ENCODE results near the gene CDV3. TPM values are rescaled to one million over a fixed set of nuclear protein-coding genes. Genes with fewer than 3 reads are reported as not detected.

CDV3 gene
- total and polyA plus RNA-seq, 2 donors (not counting 1 experiment from before 2014, with no cell fraction given): 39.8 to 188 TPM

DNA sequence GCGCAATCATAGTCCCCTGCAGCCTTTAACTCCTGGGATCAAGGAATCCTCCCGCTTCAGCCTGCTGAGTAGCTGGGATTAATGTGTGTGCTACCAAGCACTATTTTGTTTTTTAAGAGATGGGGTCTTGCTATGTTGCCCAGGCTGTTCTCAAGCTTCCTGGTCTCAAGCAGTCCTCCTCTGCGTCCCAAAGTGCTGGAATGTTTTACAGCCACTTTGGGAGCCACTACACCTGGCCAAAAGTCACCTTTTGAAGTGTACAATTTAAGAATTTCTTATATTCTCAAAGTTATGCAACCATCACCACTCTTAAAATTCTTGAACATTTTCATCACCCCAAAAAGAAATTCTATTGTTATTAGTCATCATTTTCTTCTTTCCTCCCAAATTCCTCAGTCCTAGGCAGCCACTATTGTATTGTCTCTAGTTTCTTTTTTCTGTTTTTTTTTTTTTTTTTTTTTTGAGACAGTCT is 17.8 kb downstream of the CDV3 start:
- ATAC-seq (ENCODE audit: low read depth): no peak
- Histone ChIP-seq H3K4me2 (replicated peaks; ENCODE audit: low read depth, low read length, poor library complexity, severe bottlenecking) (no peak overlapping the region), H2AFZ (ENCODE audit: insufficient read depth, low read depth, low read length, poor library complexity, severe bottlenecking) (no peak overlapping the region), H4K20me1 (ENCODE audit: control insufficient read depth, insufficient read depth, low read length, poor library complexity, severe bottlenecking) (no peaks in the 10 kb centered on the region), H3K4me3 (ENCODE audit: control extremely low read depth in 1 of 5, extremely low read depth in 1 of 5, insufficient read depth in 1 of 5, low read depth in 2 of 5, low read length in 4 of 5) (no peak overlapping the region), H3K36me3 (replicated peaks in 1 of 2; ENCODE audit: control extremely low read depth in 1 of 2, control insufficient read depth in 1 of 2, extremely low read depth in 1 of 2, insufficient read depth in 2 of 2, low read length in 1 of 2) (peaks cover 10 to 32% of the 10 kb centered on the region in 2 experiments), H3K4me1 (ENCODE audit: control insufficient read depth in 2 of 2, insufficient read depth in 2 of 2, low read length in 2 of 2) (no peaks in the 10 kb centered on the region), H3K27me3 (replicated peaks in 1 of 4; ENCODE audit: control extremely low read depth in 1 of 4, control insufficient read depth in 3 of 4, insufficient read depth in 4 of 4, low read length in 3 of 4) (no peaks in the 10 kb centered on the region), H3K9ac (ENCODE audit: low read length) (no peak overlapping the region), H3K27ac (ENCODE audit: low read length in 2 of 2) (no peak overlapping the region), H3K9me3 (ENCODE audit: control extremely low read depth in 1 of 3, control insufficient read depth in 2 of 3, insufficient read depth in 1 of 3, low read length in 2 of 3) (no peaks in the 10 kb centered on the region), H3K79me2 (ENCODE audit: control insufficient read depth, insufficient read depth, low read length) (no peaks in the 10 kb centered on the region)
- no peak for DNase-seq
- WGBS (ENCODE audit: insufficient coverage): 100% methylated on average over 3 of the region's 3 CpGs
- Mint-ChIP-seq H3K4me3 (no peak overlapping the region), H3K9me3 (ENCODE audit: insufficient read depth) (no peaks in the 10 kb centered on the region), H3K27ac (no peak overlapping the region), H3K27me3 (no peaks in the 10 kb centered on the region), H3K4me1 (peaks cover 13% of the 10 kb centered on the region)
- no peak for TF ChIP-seq EZH2 (IDR thresholded peaks at IDR 0.05; ENCODE audit: borderline replicate concordance, insufficient read depth, low read depth, low read length, poor library complexity, severe bottlenecking)
- ChIA-PET POLR2A (no interaction called here), CTCF (no interaction called here)
- intact Hi-C loops (cut with micrococcal nuclease): no loop called here

DNA sequence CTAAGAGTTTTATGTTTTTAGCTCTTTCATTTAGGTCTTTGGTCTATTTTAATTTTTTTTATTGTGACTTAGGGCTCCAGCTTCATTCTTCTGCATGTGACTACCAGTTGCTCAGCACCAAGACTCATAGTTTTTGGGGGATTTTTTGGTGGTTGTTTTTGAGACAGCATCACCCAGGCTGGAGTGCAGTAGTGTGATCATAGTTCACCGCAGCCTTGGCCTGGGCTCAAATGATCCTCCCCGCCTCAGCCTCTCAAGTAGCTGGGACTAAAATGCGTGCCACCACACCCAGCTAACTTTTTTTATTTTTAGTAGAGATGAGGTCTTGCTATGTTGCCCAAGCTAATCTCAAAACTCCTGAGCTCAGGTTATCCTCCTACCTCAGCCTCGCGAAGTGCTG is 19.4 kb downstream of the CDV3 start:
- ChIA-PET CTCF (no interaction called here), POLR2A (interaction anchor here (0.6 kb wide), 1 partner anchor 22 kb away, joined by 4 read pairs; no protein-coding TSS in a partner anchor)
- Histone ChIP-seq H3K27me3 (replicated peaks in 1 of 4; ENCODE audit: control extremely low read depth in 1 of 4, control insufficient read depth in 3 of 4, insufficient read depth in 4 of 4, low read length in 3 of 4) (no peaks in the 10 kb centered on the region), H3K9me3 (ENCODE audit: control extremely low read depth in 1 of 3, control insufficient read depth in 2 of 3, insufficient read depth in 1 of 3, low read length in 2 of 3) (no peaks in the 10 kb centered on the region), H3K79me2 (ENCODE audit: control insufficient read depth, insufficient read depth, low read length) (no peaks in the 10 kb centered on the region), H3K4me3 (ENCODE audit: control extremely low read depth in 1 of 5, extremely low read depth in 1 of 5, insufficient read depth in 1 of 5, low read depth in 2 of 5, low read length in 4 of 5) (no peak overlapping the region), H2AFZ (ENCODE audit: insufficient read depth, low read depth, low read length, poor library complexity, severe bottlenecking) (no peak overlapping the region), H4K20me1 (ENCODE audit: control insufficient read depth, insufficient read depth, low read length, poor library complexity, severe bottlenecking) (no peaks in the 10 kb centered on the region), H3K4me2 (replicated peaks; ENCODE audit: low read depth, low read length, poor library complexity, severe bottlenecking) (no peak overlapping the region), H3K36me3 (replicated peaks in 1 of 2; ENCODE audit: control extremely low read depth in 1 of 2, control insufficient read depth in 1 of 2, extremely low read depth in 1 of 2, insufficient read depth in 2 of 2, low read length in 1 of 2) (peaks cover 4 to 17% of the 10 kb centered on the region in 2 experiments), H3K9ac (ENCODE audit: low read length) (no peak overlapping the region), H3K27ac (ENCODE audit: low read length in 2 of 2) (no peak overlapping the region), H3K4me1 (ENCODE audit: control insufficient read depth in 2 of 2, insufficient read depth in 2 of 2, low read length in 2 of 2) (no peaks in the 10 kb centered on the region)
- no peaks in the 10 kb centered on the region for H3K9me3 Mint-ChIP-seq (ENCODE audit: insufficient read depth)
- H3K4me1 Mint-ChIP-seq: peaks cover 8% of the 10 kb centered on the region
- H3K4me3 Mint-ChIP-seq: no peak overlapping the region
- DNase-seq: no peak
- WGBS (ENCODE audit: insufficient coverage): no CpG with 5 or more reads among the region's 5 CpGs
- intact Hi-C loops (cut with micrococcal nuclease): no loop called here
- no peaks in the 10 kb centered on the region for H3K27me3 Mint-ChIP-seq
- TF ChIP-seq, protein P1, sequence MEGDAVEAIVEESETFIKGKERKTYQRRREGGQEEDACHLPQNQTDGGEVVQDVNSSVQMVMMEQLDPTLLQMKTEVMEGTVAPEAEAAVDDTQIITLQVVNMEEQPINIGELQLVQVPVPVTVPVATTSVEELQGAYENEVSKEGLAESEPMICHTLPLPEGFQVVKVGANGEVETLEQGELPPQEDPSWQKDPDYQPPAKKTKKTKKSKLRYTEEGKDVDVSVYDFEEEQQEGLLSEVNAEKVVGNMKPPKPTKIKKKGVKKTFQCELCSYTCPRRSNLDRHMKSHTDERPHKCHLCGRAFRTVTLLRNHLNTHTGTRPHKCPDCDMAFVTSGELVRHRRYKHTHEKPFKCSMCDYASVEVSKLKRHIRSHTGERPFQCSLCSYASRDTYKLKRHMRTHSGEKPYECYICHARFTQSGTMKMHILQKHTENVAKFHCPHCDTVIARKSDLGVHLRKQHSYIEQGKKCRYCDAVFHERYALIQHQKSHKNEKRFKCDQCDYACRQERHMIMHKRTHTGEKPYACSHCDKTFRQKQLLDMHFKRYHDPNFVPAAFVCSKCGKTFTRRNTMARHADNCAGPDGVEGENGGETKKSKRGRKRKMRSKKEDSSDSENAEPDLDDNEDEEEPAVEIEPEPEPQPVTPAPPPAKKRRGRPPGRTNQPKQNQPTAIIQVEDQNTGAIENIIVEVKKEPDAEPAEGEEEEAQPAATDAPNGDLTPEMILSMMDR (IDR thresholded peaks at IDR 0.05): no peak
- TF ChIP-seq EZH2 (IDR thresholded peaks at IDR 0.05; ENCODE audit: borderline replicate concordance, insufficient read depth, low read depth, low read length, poor library complexity, severe bottlenecking): no peak
- no peak for ATAC-seq (ENCODE audit: low read depth)
- H3K27ac Mint-ChIP-seq: no peak overlapping the region
